ENCODE data around the gene IL1RAP. TPM values are rescaled to one million over a fixed set of nuclear protein-coding genes. Genes with fewer than 3 reads are reported as not detected.
"Not testable (repeated sequence)": the region's sequence is repeated elsewhere in the genome, so short reads cannot be mapped to it uniquely, and the experiment has no call there.

IL1RAP gene
- 1 to 10 TPM; 2.1 to 5.2 (median 4.6) TPM for total RNA-seq
- polyA plus RNA-seq: 1 to 10 TPM in 2 of 3 donors, under 1 TPM in 1; 0.70 to 6.3 (median 1.1) TPM
- long read RNA-seq, donor 1, full-length matches to known transcripts: 1 of 2 reads
- long read RNA-seq, donor 1, partial matches to known transcripts: 1 of 2 reads
- long read RNA-seq, donor 1, other reads (novel, unspliced or antisense): 0 of 2 reads
- long read RNA-seq, donor 2, partial matches to known transcripts: 1 of 2 reads
- long read RNA-seq, donor 2, other reads (novel, unspliced or antisense): 0 of 2 reads

- WGBS, 3 donors: 1 to 2% (median 2%) methylated on average over 68 to 76 of the region's 76 CpGs
- peak; percentile 81 for TF ChIP-seq CTCF (IDR thresholded peaks at IDR 0.05)
- peak within 1 kb of the TSS; percentile 77 for H3K4me3 ChIP-seq
- intact Hi-C loops (cut with DNase I): no loop called here
- peaks cover 8% of the 10 kb centered on the region for H3K4me1 ChIP-seq
- ATAC-seq: peak; percentile 97 to 98 (median 98)
- H3K27me3 ChIP-seq (ENCODE audit: insufficient read depth in 3 of 3, low read length in 2 of 3): no peaks in the 10 kb centered on the region
- peak within 1 kb of the TSS; percentile 78 for H3K27ac ChIP-seq
- H3K36me3 ChIP-seq (ENCODE audit: insufficient read depth in 1 of 2, low read depth in 1 of 2): no peaks in the 10 kb centered on the region
- no peaks in the 10 kb centered on the region for H3K9me3 ChIP-seq
- DNase-seq: peak; percentile 93 to 94
These were observed at the start of gene IL1RAP for GRCh38 chr3:190513409-190514370. Gene IL1RAP (plus strand): TSS chr3:190514085. CDS start chr3:190564290, 50,205 bp downstream.

GRCh38 chr3:190467922-190468321 lies 46.0 kb upstream of the IL1RAP start:
- no peak for TF ChIP-seq CTCF (IDR thresholded peaks at IDR 0.05)
- Histone ChIP-seq H3K36me3 (ENCODE audit: insufficient read depth in 1 of 2, low read depth in 1 of 2) (no peaks in the 10 kb centered on the region), H3K27me3 (ENCODE audit: insufficient read depth in 3 of 3, low read length in 2 of 3) (peaks cover 0 to 2% (median 0%) of the 10 kb centered on the region in 3 donors), H3K27ac (no peak overlapping the region), H3K4me3 (no peak overlapping the region), H3K9me3 (peaks cover 4% of the 10 kb centered on the region), H3K4me1 (no peaks in the 10 kb centered on the region)
- intact Hi-C loops (cut with DNase I): no loop called here
- DNase-seq (no peak), ATAC-seq (no peak)

- H3K4me1 ChIP-seq; H3K27ac ChIP-seq; DNase-seq; intact Hi-C loops (cut with DNase I); H3K9me3 ChIP-seq; H3K27me3 ChIP-seq (ENCODE audit: insufficient read depth in 3 of 3, low read length in 2 of 3); H3K4me3 ChIP-seq; ATAC-seq; H3K36me3 ChIP-seq (ENCODE audit: insufficient read depth in 1 of 2, low read depth in 1 of 2): not testable (repeated sequence)
- 95 to 96% (median 96%) methylated on average over 21 to 25 of the region's 25 CpGs for WGBS, 3 donors
These were observed 40.6 kb upstream of the IL1RAP start for GRCh38 chr3:190473261-190473660.

- DNase-seq: no peak
- Histone ChIP-seq H3K36me3 (ENCODE audit: insufficient read depth in 1 of 2, low read depth in 1 of 2) (no peaks in the 10 kb centered on the region), H3K9me3 (no peaks in the 10 kb centered on the region), H3K27ac (no peak overlapping the region), H3K4me3 (no peak overlapping the region), H3K4me1 (no peaks in the 10 kb centered on the region), H3K27me3 (ENCODE audit: insufficient read depth in 3 of 3, low read length in 2 of 3) (peaks cover 0 to 3% (median 0%) of the 10 kb centered on the region in 3 donors)
- intact Hi-C loops (cut with DNase I): no loop called here
- 81 to 85% (median 85%) methylated on average over 2 of the region's 2 CpGs for WGBS, 3 donors
- ATAC-seq: no peak
- TF ChIP-seq CTCF (IDR thresholded peaks at IDR 0.05): no peak
These were observed 32.1 kb upstream of the IL1RAP start for GRCh38 chr3:190481779-190482178.
